Lower leg skin (tissue), 4 donors: Measurements from ENCODE around the gene DEGS2. TPM values are rescaled to one million over a fixed set of nuclear protein-coding genes. Genes with fewer than 3 reads are reported as not detected.

Experiments
- DNase-seq, 2 donors: peaks; one replicate each; pipeline ENCODE4 v3.0.0-alpha.2; 2019; ENCODE audit warnings: low spot score in 2 of 2
- H3K4me3 ChIP-seq: fragments of 200-600 bp; sonication (generic); 2 replicates; pipeline ENCODE4 v1.5.1; 2017; ENCODE audit warnings: mild to moderate bottlenecking, low read depth; ENCODE audit not compliant: poor library complexity, severe bottlenecking
- CTCF ChIP-seq, 3 donors: fragments of 450-650 bp; IDR thresholded peaks; one replicate each; pipeline ENCODE4 v1.5.1; 2016; ENCODE audit warnings: antibody characterized with exemption in 3 of 3, mild to moderate bottlenecking in 3 of 3, moderate library complexity in 2 of 3
- POLR2A ChIP-seq, 2 donors: fragments of 450-650 bp; IDR thresholded peaks; one replicate each; pipeline ENCODE4 v1.6.1; 2016 to 2017; ENCODE audit warnings: antibody characterized with exemption in 2 of 2, mild to moderate bottlenecking in 1 of 2, moderate library complexity in 1 of 2
- WGBS, 2 donors: methylation state at CpG; one replicate each; pipeline ENCODE4 v1.1.5; 2018; 5-methylcytosine and 5-hydroxymethylcytosine counted together
- intact Hi-C: fragments of 100-400 bp; cut with DNase I; formaldehyde crosslinking; loops from one replicate; pipeline ENCODE4 v1.15.0; 2023; ENCODE audit warnings: low total_unique reads
- total RNA-seq, 4 donors: library from RNA; depleted of rRNA; stranded (reverse); fragments of >200 nt; gene quantifications; one replicate each; pipeline ENCODE4 v1.1.0, GENCODE V29; 2016

The DEGS2 gene
- total RNA-seq, 4 donors from 2014 or later = 136 to 185 (median 164) TPM

GRCh38 chr14:100132161-100132902, 27.1 kb downstream of the DEGS2 start:
- intact Hi-C loops = no loop called here
- no peak overlapping the region for H3K4me3 ChIP-seq
- DNase-seq = peak; percentile 77 to 90
- WGBS, 2 donors = 36 to 46% methylated on average over 25 of the region's 25 CpGs
- no peak for TF ChIP-seq CTCF (IDR thresholded peaks at IDR 0.05)
- no peak for TF ChIP-seq POLR2A (IDR thresholded peaks at IDR 0.05)

- intact Hi-C loops = no loop called here
Observed at GRCh38 chr14:100131181-100131580, 28.3 kb downstream of the DEGS2 start.

GRCh38 chr14:100130521-100130920, 28.9 kb downstream of the DEGS2 start:
- TF ChIP-seq CTCF (IDR thresholded peaks at IDR 0.05) (no peak), POLR2A (IDR thresholded peaks at IDR 0.05) (no peak)
- intact Hi-C loops = no loop called here
- DNase-seq = no peak
- H3K4me3 ChIP-seq = no peak overlapping the region
- 73 to 83% methylated on average over 11 of the region's 11 CpGs for WGBS, 2 donors

More at GRCh38 chr14:100131181-100131580, 28.3 kb downstream of the DEGS2 start:
- no peak for DNase-seq
- no peak overlapping the region for H3K4me3 ChIP-seq
- 61 to 64% methylated on average over 6 of the region's 6 CpGs for WGBS, 2 donors
- no peak for TF ChIP-seq POLR2A (IDR thresholded peaks at IDR 0.05)
- TF ChIP-seq CTCF (IDR thresholded peaks at IDR 0.05) = no peak

GRCh38 chr14:100129161-100129589, 30.3 kb downstream of the DEGS2 start:
- TF ChIP-seq CTCF (IDR thresholded peaks at IDR 0.05) = no peak
- TF ChIP-seq POLR2A (IDR thresholded peaks at IDR 0.05) = no peak
- no peak for DNase-seq
- H3K4me3 ChIP-seq = no peak overlapping the region
- intact Hi-C loops = no loop called here
- 56 to 76% methylated on average over 7 of the region's 7 CpGs for WGBS, 2 donors

GRCh38 chr14:100128688-100129087, 30.8 kb downstream of the DEGS2 start:
- 71 to 77% methylated on average over 12 of the region's 12 CpGs for WGBS, 2 donors
- TF ChIP-seq POLR2A (IDR thresholded peaks at IDR 0.05) (no peak), CTCF (IDR thresholded peaks at IDR 0.05) (no peak)
- DNase-seq = no peak
- intact Hi-C loops = no loop called here
- no peak overlapping the region for H3K4me3 ChIP-seq
